Esophagus squamous epithelium (tissue), 4 donors: ENCODE results near the gene NT5DC1.

Experiments used
- POLR2A ChIP-seq, 4 donors: fragments of 450-650 bp; IDR thresholded peaks; one replicate each; pipeline ENCODE4 v1.6.1; 2017; ENCODE audit warnings: antibody characterized with exemption in 4 of 4, mild to moderate bottlenecking in 4 of 4, moderate library complexity in 3 of 4
- TF ChIP-seq, protein P1 (sequence below), 6 experiments: fragments of 450-650 bp in 4 of 6; fragments of 200-600 bp in 2 of 6; sonication (generic) in 2 of 6; IDR thresholded peaks; one replicate each; pipeline ENCODE4 v1.5.1; 2016 to 2019; ENCODE audit warnings: antibody characterized with exemption in 6 of 6, mild to moderate bottlenecking in 4 of 6, moderate library complexity in 4 of 6

- TF ChIP-seq, protein P1, sequence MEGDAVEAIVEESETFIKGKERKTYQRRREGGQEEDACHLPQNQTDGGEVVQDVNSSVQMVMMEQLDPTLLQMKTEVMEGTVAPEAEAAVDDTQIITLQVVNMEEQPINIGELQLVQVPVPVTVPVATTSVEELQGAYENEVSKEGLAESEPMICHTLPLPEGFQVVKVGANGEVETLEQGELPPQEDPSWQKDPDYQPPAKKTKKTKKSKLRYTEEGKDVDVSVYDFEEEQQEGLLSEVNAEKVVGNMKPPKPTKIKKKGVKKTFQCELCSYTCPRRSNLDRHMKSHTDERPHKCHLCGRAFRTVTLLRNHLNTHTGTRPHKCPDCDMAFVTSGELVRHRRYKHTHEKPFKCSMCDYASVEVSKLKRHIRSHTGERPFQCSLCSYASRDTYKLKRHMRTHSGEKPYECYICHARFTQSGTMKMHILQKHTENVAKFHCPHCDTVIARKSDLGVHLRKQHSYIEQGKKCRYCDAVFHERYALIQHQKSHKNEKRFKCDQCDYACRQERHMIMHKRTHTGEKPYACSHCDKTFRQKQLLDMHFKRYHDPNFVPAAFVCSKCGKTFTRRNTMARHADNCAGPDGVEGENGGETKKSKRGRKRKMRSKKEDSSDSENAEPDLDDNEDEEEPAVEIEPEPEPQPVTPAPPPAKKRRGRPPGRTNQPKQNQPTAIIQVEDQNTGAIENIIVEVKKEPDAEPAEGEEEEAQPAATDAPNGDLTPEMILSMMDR (IDR thresholded peaks at IDR 0.05), result no peak
- TF ChIP-seq POLR2A (IDR thresholded peaks at IDR 0.05), result no peak
Measured at GRCh38 chr6:116223355-116223754, 122.7 kb downstream of the NT5DC1 start.
